ENCODE measurements around the gene BTBD1.
"Not testable (repeated sequence)": the region's sequence is repeated elsewhere in the genome, so short reads cannot be mapped to it uniquely, and the experiment has no call there.

BTBD1 gene

DNA sequence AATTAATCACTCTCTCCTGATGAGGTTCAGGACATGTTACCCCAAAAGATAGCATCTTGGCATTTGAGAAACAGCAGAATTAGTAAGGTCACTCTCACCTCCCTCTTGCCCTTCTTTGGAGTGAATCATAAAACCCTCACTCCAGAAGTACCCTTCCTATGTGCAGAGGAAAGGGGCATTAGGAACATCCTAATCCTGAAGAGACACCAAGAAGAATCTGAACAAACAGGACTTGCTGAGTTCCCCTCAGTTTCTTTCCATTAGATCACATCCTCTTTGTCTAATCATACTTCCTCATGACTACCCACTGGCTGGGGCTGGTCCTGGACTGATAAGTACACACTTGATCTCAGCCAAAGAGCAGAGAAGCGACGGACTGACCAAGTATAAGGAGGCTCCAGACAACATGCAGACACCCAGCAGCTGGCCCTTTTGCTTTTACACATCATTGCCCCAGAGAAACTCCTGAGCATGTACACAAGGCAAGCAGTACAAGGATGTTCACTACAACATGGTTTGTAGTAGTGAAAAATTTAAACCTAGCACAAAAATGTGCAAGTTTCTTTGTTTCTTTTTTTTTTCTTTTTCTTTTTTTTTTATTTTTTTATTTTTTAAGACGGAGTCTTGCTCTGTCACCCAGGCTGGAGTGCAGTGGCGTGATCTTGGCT lies 25.4 kb upstream of the BTBD1 start:
- DNase-seq, result no peak

DNA sequence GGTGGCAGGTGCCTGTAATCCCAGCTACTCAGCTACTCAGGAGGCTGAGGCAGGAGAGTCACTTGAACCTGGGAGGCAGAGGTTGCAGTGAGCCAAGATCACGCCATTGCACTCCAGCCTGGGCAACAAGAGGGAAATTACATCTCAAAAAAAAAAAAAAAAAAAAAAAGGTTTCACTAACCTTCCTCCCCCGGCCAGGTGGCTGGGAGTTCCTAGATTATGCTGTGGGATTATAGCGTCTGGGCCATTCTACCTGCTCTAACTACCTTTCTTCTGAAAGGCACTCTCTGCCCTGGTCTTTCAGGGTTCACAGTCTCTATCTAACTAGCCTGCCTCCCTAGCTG lies 24.9 kb upstream of the BTBD1 start:
- not testable (repeated sequence) for DNase-seq

DNA sequence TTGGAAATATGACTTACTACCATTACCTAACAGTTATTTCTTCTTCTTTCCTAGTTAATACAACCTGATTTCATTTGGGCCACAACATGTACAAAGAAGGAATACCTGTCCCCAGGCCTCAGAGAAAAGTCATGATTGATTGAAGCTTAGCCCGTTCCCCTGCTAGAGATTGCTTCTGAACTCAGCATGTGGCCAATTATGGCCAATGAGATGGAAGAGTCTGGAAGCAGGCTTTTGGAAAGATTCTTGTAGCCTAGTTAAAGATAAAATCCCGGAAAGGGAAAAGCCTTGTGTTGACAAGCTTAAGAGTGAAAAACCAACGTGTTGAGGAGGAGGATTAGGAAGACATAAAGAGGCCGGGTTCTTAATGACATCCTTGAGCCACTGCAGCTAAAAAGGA lies 23.4 kb upstream of the BTBD1 start:
- no peak for DNase-seq

GRCh38 chr15:83088876-83089275 lies 21.8 kb upstream of the BTBD1 start:
- DNase-seq, result no peak

DNA sequence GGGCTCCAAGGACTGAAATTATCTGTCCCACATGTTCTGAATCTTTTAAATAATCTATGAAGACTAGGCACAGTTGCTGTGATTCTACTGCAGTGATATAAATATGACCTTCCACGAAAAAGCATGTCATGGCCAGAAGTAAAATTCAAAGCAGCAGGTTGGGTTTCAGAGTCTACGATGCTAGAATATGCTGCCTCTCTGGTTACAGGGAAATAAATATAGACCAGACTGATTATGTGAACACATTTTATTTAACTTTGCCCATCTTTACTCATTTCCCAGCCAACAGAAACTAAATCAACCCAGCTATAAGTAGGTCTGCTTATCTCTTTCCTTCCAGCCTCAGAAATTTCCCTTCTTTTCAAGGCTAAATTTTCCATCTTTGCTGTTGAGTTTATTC lies 20.5 kb upstream of the BTBD1 start:
- DNase-seq, result no peak

GRCh38 chr15:83085864-83086552 lies 19.0 kb upstream of the BTBD1 start:
- DNase-seq, result not testable (repeated sequence)

DNA sequence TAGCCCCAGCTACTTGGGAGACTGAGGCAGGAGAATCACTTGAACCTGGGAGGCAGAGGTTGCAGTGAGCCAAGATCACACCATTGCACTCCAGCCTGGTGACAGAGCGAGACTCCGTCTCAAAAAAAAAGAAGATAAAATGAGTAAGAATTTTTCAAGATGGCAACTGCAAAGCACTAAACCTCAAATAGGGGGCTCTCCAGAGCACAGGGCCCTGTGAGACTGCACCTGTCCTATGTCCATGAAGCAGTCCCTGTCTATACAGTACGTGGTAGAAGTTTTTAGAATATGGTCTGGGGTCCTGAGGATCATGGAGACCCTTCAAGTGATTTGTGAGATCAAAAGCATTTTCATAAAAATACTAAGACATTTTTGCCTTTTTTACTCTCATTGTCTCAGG lies 18.4 kb upstream of the BTBD1 start:
- not testable (repeated sequence) for DNase-seq

- DNase-seq, result no peak
Observed at GRCh38 chr15:83082730-83083386, 15.8 kb upstream of the BTBD1 start.

DNA sequence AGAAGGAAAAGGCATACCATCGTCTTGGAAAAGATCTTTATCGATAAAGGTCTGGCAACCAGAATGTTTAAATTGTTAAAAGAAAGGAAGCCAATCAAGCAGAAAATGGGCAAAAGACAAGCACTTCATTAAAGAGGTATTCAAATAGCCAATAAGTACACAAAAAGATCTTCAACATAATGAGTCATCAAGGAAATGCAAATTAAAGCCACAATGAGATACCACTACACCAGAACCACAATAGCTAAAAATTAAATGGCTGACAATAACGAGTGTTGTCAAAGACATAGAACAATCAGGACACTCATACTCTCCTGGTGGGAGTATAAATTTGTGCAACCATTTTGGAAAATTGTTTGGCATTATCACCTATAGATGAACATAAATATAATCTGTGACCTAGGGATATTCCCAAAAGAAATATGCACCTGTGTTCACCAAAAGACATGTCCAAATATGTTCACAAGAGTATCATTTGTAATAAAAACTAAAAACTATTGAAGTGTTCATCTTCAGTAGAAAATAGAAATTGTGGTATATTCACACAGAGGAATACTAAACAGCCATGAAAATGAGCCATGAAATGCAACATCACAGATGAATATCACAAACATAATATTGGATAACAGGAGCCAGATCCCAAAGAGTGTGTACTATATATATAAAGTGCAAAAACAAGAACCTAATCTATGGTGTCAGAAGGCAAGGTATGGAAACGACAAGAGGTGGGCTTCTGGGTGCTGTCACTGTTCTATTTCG lies 14.4 kb upstream of the BTBD1 start:
- no peak for DNase-seq

GRCh38 chr15:83078712-83079111 lies 11.7 kb upstream of the BTBD1 start:
- no peak for DNase-seq

DNA sequence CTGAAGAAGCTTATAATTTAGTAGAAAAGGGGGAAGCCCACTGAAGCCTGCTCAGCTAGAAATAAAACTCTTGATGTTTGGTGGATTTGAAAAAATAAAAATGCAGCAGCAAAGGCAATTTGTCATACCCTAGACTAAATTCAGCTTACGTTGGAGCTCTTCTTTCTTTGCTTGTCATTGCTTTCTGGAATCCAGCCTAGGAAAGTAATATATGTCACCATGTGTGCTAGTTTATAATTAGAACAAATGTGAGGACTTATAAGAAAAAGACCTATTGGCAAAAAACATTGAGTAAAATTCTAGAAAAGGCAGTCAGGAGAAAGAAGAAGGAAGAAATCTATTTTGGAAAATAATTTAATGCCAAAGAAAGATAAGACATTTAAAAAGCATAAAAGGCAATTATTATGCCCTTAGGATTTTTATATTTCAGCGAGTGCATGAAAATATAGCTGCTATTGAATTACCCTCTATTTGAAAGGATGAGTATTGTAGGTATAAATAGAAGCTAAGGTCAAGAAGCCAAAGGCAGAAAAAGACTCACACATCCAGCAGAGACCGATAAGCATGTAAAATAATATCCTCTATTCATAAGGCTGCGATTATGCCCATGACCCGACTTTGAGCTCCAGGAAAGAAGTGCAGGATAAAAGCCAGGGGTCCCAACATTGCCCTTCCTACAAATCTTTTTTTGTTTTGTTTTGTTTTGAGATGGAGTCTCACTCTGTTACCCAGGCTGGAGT lies 10.6 kb upstream of the BTBD1 start:
- DNase-seq, result no peak

GRCh38 chr15:83069211-83069642 lies 2.2 kb upstream of the BTBD1 start:
- DNase-seq, result peak; percentile 78

DNA sequence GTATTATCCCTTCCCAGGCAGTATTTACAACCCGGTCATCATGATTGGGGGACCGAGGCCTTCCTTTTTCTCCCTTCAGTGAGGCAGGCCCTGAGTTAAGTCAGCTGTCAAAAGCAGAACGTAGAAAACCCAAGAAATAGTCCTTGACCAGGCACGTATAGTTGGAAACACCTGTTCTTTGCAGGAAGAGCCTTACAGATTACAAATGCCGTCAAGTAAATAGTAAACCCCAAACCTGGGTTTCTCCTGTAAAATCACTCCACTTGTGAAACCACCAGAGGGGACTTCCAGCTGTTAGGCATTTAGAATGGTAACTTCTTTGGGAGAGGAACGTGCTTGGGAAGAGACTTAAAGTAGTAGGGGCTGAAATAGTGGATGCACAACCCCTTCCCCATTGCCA lies 1.0 kb upstream of the BTBD1 start:
- DNase-seq, result no peak

DNA sequence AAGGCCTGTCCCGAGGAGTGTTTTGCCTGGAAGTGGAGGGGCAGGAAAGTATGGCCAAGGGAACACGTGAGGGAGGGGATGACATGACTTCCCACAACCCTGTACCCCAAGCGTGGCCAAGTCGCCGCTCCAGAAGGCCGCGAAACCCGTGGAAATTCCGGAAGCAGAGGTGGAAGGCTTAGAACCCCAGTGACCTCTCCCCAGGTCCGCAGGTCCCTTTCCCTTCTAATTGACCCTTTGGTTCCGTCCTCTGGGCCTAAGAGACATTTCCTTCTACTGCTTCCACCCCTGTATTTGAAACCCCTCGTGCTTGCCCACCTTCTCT lies 548 bp upstream of the BTBD1 start:
- no peak for DNase-seq

- no peak for DNase-seq
Observed at GRCh38 chr15:83066034-83066733, 868 bp downstream of the BTBD1 start.

- no peak for DNase-seq
Observed at GRCh38 chr15:83065431-83065830, 1.6 kb downstream of the BTBD1 start.

DNA sequence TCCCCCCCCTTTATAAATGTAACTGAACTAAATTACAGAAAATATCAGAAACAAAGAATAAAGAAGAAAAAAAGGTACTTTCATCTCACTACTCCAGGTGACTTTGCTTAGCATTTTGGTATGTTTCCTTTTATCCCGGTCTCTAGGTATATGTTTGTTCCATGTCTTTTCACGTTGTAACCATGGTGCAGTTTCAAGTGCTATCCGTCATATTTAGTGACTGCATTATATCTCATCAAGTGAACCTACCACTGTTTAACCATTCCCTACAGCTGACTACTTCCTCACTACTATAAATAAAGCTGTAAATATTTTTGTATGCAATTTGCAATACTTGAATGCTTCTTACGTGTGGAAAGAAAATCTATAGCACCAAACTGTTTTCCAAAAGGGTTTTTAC lies 2.2 kb downstream of the BTBD1 start:
- DNase-seq, result no peak

GRCh38 chr15:83063551-83063950 lies 3.5 kb downstream of the BTBD1 start:
- DNase-seq, result no peak

DNA sequence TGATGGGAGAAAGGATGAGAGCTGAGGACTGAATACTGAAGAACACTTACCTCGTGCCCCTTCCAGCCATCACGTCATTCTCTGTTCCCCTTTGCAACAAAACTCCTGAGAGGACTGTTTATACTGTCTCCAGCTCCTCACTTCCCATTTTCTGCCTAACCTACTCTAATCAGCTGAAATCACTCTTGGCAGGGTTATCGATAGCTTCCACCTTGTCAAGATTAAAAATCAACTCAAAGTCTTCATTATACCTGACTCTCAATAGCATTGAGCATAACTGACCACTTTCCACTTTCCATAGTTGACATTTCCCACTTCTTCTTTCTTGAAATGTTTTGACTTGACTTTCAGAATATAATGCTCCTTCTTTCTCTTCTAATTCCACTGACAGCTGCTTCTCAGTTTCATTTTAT lies 4.3 kb downstream of the BTBD1 start:
- DNase-seq, result no peak

DNA sequence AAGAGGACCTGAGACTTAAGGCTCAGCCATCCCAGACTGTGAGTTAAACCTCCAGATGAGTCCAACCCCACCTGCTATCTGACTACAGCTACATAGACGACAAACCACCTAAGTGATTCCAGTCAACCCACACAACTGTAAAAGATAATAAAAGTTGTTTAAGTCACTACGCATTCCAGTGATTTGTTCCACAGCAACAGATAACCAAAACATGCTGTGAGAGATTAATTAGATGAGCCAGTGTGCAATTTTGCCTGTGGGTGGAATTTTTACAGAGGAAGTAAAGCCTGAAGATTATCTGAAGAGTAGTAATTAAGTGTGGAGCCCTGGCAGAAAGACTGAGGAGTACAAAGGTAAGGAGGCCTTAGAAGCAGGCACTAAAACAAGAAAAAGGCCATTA lies 5.4 kb downstream of the BTBD1 start:
- DNase-seq, result no peak

GRCh38 chr15:83057696-83058376 lies 9.2 kb downstream of the BTBD1 start:
- no peak for DNase-seq

DNA sequence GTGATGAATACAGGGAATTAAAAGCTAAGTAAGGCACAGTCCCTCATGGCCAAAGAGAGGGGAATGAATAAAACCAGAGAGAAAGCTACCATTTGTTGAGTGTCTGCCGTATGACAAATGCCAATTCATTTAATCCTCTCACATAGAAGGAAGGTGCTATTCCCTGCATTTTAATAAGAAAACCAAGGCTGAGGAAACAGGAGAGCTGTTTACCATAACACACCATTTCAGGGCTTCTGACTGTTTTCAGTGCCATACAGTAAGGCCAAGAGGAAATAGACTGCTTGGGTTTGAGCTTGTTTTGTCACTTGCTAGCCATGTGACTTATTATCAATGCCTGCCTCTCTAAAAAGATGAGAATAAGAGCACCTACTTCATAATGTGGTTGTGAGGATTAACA lies 10.1 kb downstream of the BTBD1 start:
- no peak for DNase-seq
